Gastrocnemius medialis (tissue), 4 donors: Measurements from ENCODE around the gene UQCRC2.

Experiments used
- CTCF ChIP-seq, 5 experiments: fragments of 450-650 bp in 3 of 5; fragments of 200-600 bp in 2 of 5; sonication (generic) in 2 of 5; IDR thresholded peaks in 4 of 5; conservative IDR thresholded peaks in 1 of 5; 1 replicate in 4 of 5; 2 replicates in 1 of 5; pipeline ENCODE4 v1.5.1; 2016 to 2019; ENCODE audit warnings: antibody characterized with exemption in 5 of 5, mild to moderate bottlenecking in 3 of 5, moderate library complexity in 3 of 5
- POLR2A ChIP-seq, 2 donors: fragments of 450-650 bp; IDR thresholded peaks; one replicate each; pipeline ENCODE4 v1.6.1; 2017; ENCODE audit warnings: antibody characterized with exemption in 2 of 2, mild to moderate bottlenecking in 2 of 2, moderate library complexity in 2 of 2

- TF ChIP-seq CTCF (IDR thresholded peaks at IDR 0.05 in 4 of 5, conservative IDR thresholded peaks at IDR 0.05 in 1 of 5): no peak
- no peak for TF ChIP-seq POLR2A (IDR thresholded peaks at IDR 0.05)
These were observed 38.5 kb downstream of the UQCRC2 start for GRCh38 chr16:21991621-21992020.
